GM23338 (cell line): Measurements from ENCODE around the gene CSF1R. TPM values are rescaled to one million over a fixed set of nuclear protein-coding genes. Genes with fewer than 3 reads are reported as not detected.

ENCODE experiments used
- ATAC-seq: fragments of 200-7000 bp; cut with Tn5 transposase; 3 replicates; pipeline ENCODE4 v1.9.1; 2020
- DNase-seq: peaks from one replicate; pipeline ENCODE4 v3.0.0-alpha.2; 2015; ENCODE audit warnings: low spot score
- H2AFZ ChIP-seq: fragments of 200-600 bp; sonication (generic); 2 replicates; pipeline ENCODE4 v1.8.0; 2016; ENCODE audit warnings: antibody characterized with exemption, mild to moderate bottlenecking, moderate library complexity
- H3F3A ChIP-seq: fragments of 200-600 bp; sonication (generic); replicated peaks from 2 replicates; pipeline ENCODE4 v1.8.0; 2017; ENCODE audit warnings: antibody characterized with exemption, mixed run types, low read depth
- H3K27ac ChIP-seq: fragments of 200-600 bp; sonication (generic); 2 replicates; pipeline ENCODE4 v1.6.1; 2016; ENCODE audit warnings: low read depth
- H3K27me3 ChIP-seq: fragments of 200-600 bp; sonication (generic); 2 replicates; pipeline ENCODE4 v1.8.0; 2016; ENCODE audit warnings: mild to moderate bottlenecking, mixed run types, moderate library complexity; ENCODE audit not compliant: insufficient read depth
- H3K36me3 ChIP-seq: fragments of 200-600 bp; sonication (generic); 2 replicates; pipeline ENCODE4 v1.8.0; 2016; ENCODE audit warnings: mild to moderate bottlenecking; ENCODE audit not compliant: insufficient read depth
- H3K4me1 ChIP-seq: fragments of 200-600 bp; sonication (generic); 2 replicates; pipeline ENCODE4 v1.8.0; 2016; ENCODE audit warnings: mild to moderate bottlenecking, moderate library complexity; ENCODE audit not compliant: insufficient read depth
- H3K4me2 ChIP-seq: fragments of 200-600 bp; sonication (generic); 2 replicates; pipeline ENCODE4 v1.7.1; 2017; ENCODE audit warnings: mixed run types
- H3K4me3 ChIP-seq: fragments of 200-600 bp; sonication (generic); 2 replicates; pipeline ENCODE4 v1.6.1; 2016; ENCODE audit warnings: mixed run types
- H3K79me2 ChIP-seq: fragments of 200-600 bp; sonication (generic); replicated peaks from 2 replicates; pipeline ENCODE4 v1.8.0; 2017; ENCODE audit warnings: mild to moderate bottlenecking; ENCODE audit not compliant: insufficient read depth
- H3K9me2 ChIP-seq: fragments of 200-600 bp; sonication (generic); 2 replicates; pipeline ENCODE4 v1.8.0; 2017; ENCODE audit not compliant: insufficient read depth
- H4K20me1 ChIP-seq: fragments of 200-600 bp; sonication (generic); replicated peaks from 2 replicates; pipeline ENCODE4 v1.8.0; 2017; ENCODE audit warnings: mild to moderate bottlenecking; ENCODE audit not compliant: insufficient read depth
- H3K27ac Mint-ChIP-seq: 2 replicates; pipeline ENCODE4 v1.8.0; 2020; ENCODE audit warnings: inconsistent platforms, mild to moderate bottlenecking, moderate library complexity, mixed read lengths
- H3K27me3 Mint-ChIP-seq: 3 replicates; pipeline ENCODE4 v1.8.0; 2022; ENCODE audit warnings: low read depth, mild to moderate bottlenecking, moderate library complexity, mixed read lengths, inconsistent platforms; ENCODE audit not compliant: insufficient read depth, poor library complexity
- H3K36me3 Mint-ChIP-seq: 3 replicates; pipeline ENCODE4 v1.8.0; 2021; ENCODE audit warnings: low read depth, mild to moderate bottlenecking, inconsistent platforms, moderate library complexity, mixed read lengths
- H3K4me1 Mint-ChIP-seq: 3 replicates; pipeline ENCODE4 v1.8.0; 2020; ENCODE audit warnings: mild to moderate bottlenecking, inconsistent platforms, mixed read lengths
- H3K4me3 Mint-ChIP-seq: 3 replicates; pipeline ENCODE4 v1.8.0; 2021; ENCODE audit warnings: moderate library complexity, mild to moderate bottlenecking, inconsistent platforms, mixed read lengths
- H3K9me3 Mint-ChIP-seq: 3 replicates; pipeline ENCODE4 v1.8.0; 2020; ENCODE audit warnings: moderate library complexity, mild to moderate bottlenecking, inconsistent platforms, mixed read lengths
- CREB1 ChIP-seq: fragments of 250-450 bp; sonication (Bioruptor Pico); IDR thresholded peaks from 2 replicates; pipeline ENCODE4 v1.5.0; 2020; ENCODE audit warnings: low read depth, mild to moderate bottlenecking, moderate library complexity
- CTCF ChIP-seq, 2 experiments: fragments of 200-600 bp in 1 of 2; sonication (generic) in 1 of 2; conservative IDR thresholded peaks; 2 replicates each; pipeline versions ENCODE4 v1.5.1 to v1.6.1; 2016 to 2017; ENCODE audit warnings: antibody characterized with exemption in 2 of 2, low read depth in 2 of 2, mild to moderate bottlenecking in 2 of 2, moderate library complexity in 1 of 2
- JUNB ChIP-seq: IDR thresholded peaks from one replicate; pipeline ENCODE4 v1.6.1; 2016; ENCODE audit warnings: antibody characterized with exemption; ENCODE audit not compliant: unreplicated experiment
- REST ChIP-seq: IDR thresholded peaks from one replicate; pipeline ENCODE4 v1.6.1; 2018; ENCODE audit warnings: antibody characterized with exemption; ENCODE audit not compliant: unreplicated experiment
- ZNF462 ChIP-seq: fragments of 250-450 bp; sonication (Bioruptor Pico); IDR thresholded peaks from 2 replicates; pipeline ENCODE4 v1.5.0; 2020; ENCODE audit warnings: mild to moderate bottlenecking, moderate library complexity
- polyA plus RNA-seq: library from polyadenylated mRNA; unstranded; fragments of >200 nt; fragmentation: Nextera tagmentation; extraction: Ambion mirVana; gene quantifications from 2 replicates; pipeline ENCODE4 v1.2.1, GENCODE V29; 2016
- total RNA-seq: library from RNA; depleted of rRNA; stranded (reverse); fragments of >200 nt; shearing (Covaris generic); gene quantifications from 2 replicates; pipeline ENCODE4 v1.2.3, GENCODE V29; 2014

CSF1R gene
- total and polyA plus RNA-seq, 2 experiments from 2014 or later: 0.21 TPM; not detected in 1

- TF ChIP-seq ZNF462 (CRISPR knock-in tag) (no peak), REST (no peak)
Observed at GRCh38 chr5:150061538-150061995, 24.8 kb downstream of the CSF1R start (continued).

- H2AFZ ChIP-seq: no peak overlapping the region
- H3K36me3 Mint-ChIP-seq: peaks cover under 1% of the 10 kb centered on the region; the same call in 1 of the 3 replicates
- no peak overlapping the region for H3K4me3 Mint-ChIP-seq
- peaks cover 8% of the 10 kb centered on the region; the same call in 1 of the 2 replicates for H3K4me1 ChIP-seq
- no peak overlapping the region for H3K27ac Mint-ChIP-seq
- no peaks in the 10 kb centered on the region for H3K27me3 ChIP-seq
- DNase-seq: no peak
- no peaks in the 10 kb centered on the region for H3K79me2 ChIP-seq
- H3K9me3 Mint-ChIP-seq: no peaks in the 10 kb centered on the region; the same call in 2 of the 3 replicates
- ATAC-seq: no peak
- H3K4me2 ChIP-seq: no peak overlapping the region
- no peaks in the 10 kb centered on the region for H3K9me2 ChIP-seq
- peaks cover 18% of the 10 kb centered on the region for H3K4me1 Mint-ChIP-seq
- H3F3A ChIP-seq: no peaks in the 10 kb centered on the region
- H4K20me1 ChIP-seq: no peaks in the 10 kb centered on the region
- H3K36me3 ChIP-seq: no peaks in the 10 kb centered on the region
- H3K27me3 Mint-ChIP-seq: peaks cover 14% of the 10 kb centered on the region
- H3K27ac ChIP-seq: no peak overlapping the region
- H3K4me3 ChIP-seq: no peak overlapping the region
- no peak for TF ChIP-seq CREB1
- TF ChIP-seq JUNB: no peak
- no peak for TF ChIP-seq CTCF (conservative IDR thresholded peaks at IDR 0.05; ENCODE audit: low read depth in 2 of 2)
Observed at GRCh38 chr5:150060471-150060870, 25.9 kb downstream of the CSF1R start.
